GM21723 (cell line): ENCODE measurements around the gene RAB31.

Source experiments
- ATAC-seq: cut with Tn5 transposase; IDR thresholded peaks from one replicate; pipeline ENCODE4 v1.9.1; 2021; ENCODE audit warnings: mild to moderate bottlenecking, moderate library complexity; ENCODE audit not compliant: unreplicated experiment

RAB31 gene

DNA sequence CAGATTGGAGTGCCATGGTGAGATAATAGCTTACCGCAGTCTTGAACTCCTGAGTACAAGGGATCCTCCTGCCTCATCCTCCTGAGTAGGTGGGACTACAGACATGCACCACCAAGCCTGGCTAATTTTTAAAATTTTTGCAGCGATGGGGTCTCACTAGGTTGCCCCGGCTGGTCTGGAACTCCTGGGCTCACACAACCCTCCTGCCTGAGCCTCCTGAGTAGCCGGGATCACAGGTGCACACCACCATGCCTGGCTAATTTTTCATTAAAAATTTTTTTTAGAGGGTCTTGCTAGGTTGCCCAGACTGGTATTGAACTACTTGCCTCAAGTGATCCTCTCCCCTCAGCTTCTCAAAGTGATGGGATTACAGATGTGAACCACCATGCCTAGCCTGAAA, 27.8 kb downstream of the RAB31 start:
- no peak for ATAC-seq

DNA sequence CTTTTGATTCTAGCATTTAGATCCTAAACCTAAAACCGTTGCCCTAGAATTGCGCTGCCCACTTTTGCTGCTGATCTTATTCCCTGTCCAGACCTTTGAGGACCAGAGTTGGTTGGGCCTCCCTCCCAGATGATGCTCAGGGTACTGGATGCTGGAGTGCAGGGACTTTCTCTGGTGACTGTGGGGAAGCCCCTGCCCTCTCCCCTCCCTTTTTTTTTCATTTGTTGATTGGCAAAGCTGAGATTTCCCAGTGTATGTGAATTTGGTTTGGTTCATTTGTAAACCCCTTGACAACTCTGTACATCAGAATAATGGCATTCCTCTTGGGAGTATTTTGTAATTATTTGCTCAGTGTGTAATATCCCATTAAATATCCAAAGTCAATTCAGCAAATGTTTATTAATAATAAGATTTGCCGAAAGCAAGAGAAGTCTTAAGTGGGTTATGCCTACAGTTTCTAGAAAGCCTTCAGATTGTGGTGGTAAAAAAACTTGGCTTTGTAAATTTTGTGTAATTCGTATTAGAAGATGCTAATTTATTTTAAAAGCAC, 28.3 kb downstream of the RAB31 start:
- ATAC-seq, result no peak

DNA sequence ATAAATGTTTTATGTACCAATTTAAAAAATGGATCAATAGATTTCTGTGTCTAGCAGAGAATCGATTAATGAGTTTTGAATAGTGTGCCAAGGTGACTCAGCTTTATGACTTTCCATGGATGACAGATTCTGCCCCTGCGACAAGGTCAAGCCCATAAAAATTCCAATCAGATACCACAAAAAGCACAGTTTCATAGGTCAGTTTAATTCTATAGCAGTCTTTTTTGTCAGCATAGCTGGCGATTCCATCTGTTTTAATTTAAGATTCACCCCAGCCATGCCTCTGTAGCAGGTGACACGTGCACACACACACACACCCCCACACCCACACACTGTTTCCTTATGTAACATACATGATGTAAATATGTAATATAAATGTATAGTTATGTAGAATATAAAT, 28.9 kb downstream of the RAB31 start:
- ATAC-seq, result no peak

DNA sequence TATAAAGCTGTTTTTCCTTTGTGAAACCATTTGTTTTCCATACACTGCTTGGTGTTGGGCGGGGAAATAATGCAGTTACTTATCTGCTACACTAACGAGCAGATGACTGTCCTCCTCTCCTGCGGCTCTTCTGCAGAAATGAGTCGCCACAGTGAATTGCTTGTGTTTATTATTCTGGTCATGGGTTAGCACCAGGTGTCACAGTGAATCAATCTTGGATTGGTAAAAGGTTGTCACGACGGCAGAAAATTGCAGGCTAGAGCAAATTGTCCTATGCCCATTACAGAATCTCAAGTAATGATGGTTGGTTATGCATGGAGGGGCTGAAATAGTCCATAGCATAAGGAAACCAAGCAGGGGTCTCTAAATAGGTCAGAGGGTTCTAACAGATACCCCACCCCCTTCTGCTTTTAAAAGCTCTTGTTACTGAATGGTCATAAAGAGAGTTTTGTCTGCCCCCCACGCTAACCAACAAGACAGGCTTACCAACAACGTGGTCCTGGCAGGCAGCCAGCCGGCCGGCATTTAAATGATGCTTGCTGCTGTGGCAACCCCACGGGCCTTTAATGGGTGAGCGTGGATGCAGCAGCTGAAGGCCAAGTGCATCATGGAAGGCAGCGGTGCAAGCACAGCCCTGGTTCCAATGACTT, 29.5 kb downstream of the RAB31 start:
- ATAC-seq, result no peak

DNA sequence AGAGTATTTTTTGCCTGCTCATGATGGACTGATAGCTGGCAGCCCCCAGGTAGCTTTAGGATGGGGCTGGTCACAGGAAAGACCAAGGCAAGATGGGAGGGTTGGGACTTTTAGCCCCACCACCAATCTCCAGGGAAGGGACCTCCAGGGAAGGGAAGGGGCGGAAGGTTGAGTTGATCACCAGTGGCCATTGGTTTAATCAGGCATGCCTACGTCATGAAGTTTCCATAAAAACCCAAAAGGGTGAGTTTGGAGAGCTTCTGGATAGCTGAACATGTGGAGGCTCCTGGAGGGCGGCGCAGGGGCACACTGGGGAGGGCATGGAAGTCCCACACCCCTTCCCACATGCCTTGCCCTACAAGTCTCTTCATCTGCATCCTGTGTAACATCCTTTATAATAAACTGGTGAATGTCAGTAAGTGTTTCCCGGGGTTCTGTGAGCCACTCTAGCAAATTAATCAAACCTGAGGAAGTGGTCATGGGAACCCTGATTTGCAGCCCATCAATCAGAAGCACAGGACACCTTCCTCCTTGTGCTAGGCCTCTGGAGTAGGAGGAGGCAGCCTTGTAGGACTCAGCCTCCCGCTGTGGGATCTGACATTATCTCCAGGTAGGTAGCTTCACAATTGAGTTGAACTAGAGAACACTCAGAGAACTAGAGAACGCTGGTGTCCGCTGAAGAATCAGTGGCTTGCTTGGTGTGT, 30.3 kb downstream of the RAB31 start:
- ATAC-seq, result no peak

DNA sequence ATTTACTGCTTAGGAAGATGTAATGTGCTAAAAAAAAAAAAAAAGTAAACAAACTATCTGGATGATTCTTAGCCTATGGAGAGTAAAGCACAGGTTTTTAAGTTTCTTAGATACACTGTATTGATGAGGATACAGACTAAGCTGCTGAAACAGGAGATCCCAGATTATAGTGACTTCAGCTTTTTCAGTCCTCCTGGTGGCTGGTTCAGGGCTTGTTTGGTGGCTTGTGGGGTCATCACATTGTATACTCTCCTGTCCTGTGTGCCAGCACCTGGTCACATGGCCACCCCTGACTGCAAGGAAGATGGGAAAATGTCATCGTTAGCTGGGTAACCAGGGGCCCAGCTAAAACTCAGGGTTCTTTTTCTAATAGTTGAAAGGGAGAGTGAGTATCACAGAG, 31.4 kb downstream of the RAB31 start:
- no peak for ATAC-seq

DNA sequence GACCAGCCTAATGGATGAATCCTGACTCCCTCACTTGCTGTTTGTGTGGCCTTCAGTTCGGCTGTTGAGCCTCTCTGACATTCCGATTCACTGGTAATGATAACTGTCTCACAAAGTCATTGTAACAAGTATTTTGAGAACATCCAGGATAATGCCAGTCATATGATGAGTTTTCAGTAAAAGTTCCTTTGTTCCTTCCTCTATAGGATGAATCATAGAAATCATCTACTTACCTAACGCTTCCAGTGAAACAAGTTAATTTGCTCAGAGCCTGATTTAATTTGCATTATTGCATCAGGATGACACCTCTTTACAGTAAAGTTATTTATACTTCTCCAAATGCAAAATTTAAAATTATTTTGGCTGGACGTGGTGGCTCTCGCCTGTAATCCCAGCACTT, 32.0 kb downstream of the RAB31 start:
- ATAC-seq, result no peak

DNA sequence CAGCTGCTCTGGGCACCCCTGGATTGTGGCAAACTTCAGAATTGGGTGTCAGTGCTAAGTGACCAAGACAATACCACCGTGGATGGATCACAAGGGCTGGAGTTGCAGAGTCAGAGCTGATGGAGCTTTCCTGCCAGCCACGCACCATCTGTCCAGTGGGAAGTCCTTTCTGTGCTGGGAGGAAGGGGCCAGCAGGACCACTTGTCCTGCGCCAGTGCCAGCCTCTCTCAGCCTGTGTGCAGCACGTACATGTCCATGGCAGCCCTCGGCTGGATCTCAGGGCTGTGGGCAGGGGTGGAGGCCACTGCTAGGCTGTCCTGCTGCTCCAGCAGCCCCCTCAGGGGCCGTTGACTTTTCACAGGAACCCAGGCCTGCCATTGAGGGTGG, 33.3 kb downstream of the RAB31 start:
- no peak for ATAC-seq

DNA sequence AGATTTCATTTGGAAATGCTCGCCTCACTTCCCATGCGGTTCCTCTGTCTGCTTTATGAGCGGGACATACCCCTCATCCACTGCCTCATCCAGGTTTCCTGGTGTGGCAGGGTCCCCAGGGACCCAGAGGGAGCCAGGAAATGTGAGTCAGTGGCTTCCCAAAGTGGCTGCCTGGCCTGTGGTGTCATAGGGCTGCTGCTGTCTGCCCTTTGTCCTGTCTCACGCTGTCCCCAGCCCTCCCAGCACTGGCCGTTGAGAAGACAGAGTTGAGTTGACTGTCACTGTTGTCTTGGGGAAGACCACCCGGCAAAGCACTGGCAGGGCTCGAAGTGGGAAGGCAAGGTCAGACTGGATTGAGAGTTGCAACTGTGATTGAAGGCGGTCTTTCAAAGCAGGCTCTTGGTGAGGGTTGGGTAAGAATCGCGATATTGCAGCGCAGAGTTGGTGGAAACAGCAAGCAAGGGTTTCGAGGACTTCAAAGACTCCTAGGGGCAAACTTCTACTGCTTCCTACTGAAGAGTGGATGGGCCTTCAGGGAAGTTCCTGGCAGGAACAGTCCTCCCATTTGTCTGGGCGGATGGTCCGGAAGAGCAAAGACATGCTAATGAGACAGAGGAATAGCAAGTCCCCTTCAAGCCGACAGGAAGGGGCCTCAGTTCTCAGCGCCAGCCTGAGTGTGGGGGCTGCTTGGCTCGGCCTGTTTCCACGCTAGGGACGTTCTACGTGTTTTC, 33.9 kb downstream of the RAB31 start:
- no peak for ATAC-seq

DNA sequence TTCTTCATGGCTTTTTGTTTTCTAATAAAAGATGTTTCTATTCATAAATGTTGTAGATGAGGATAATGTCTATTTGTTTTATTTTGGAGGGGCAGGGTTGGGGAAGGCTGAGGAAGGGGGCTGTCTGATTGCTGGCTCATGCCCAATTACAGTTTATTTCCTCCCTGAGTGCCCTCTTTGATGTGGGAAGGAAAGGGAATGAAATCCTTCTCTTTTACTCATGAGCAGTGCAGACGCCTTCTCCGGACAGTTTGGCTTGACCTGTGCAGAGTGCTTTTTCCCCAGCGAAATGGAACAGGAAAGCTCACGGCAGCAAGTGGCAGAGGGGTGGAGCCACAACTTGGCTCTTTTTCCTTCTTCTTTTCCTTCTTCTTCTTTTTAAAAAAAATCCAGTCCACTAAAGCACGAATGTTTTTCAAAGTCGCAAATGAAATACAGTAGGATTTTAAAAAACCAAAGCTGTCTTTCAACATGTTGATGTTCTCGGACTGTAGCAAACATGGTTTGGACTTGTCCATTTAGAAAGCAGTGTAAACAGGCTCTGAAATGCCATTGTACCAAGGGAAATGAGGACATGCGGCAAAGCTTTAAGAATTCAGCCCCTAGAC, 34.5 kb downstream of the RAB31 start:
- ATAC-seq, result no peak

DNA sequence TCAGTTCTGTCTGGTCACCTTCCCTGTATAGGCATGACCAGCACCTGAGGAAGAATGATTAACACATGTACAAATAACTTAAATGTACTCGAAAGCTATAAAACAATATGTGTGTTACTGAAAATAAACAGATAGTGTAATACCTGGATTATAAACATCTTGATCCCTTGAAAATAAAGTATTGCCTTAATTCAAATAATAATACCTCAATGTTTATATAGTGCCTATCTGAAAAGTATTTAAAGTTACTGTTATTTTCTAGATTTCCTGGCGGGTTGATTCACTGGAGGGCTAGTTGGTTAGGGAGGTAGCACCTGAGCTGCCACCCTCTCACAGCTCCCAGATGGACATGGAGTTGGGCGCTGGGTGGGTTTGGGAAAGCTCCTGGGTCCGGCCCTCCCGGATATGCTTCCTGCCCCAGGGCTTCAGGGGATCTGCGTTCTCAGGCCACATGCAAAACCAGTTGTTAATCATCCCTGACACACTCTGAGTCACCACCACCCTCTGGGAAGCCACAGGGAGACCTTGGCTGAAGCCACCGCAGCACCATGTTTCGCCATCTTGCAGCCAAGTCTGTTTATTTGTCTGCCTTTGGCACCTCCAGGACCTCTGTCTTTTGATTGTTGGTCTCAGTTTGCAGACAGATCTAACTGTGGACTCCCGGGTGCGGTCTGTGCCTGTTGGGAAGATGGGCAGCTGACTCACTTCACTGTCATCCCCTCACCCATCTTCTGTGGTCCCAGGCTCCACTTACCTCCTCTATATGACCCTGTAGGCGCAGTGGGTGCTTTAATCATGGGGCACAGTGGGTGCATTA, 35.3 kb downstream of the RAB31 start:
- no peak for ATAC-seq

DNA sequence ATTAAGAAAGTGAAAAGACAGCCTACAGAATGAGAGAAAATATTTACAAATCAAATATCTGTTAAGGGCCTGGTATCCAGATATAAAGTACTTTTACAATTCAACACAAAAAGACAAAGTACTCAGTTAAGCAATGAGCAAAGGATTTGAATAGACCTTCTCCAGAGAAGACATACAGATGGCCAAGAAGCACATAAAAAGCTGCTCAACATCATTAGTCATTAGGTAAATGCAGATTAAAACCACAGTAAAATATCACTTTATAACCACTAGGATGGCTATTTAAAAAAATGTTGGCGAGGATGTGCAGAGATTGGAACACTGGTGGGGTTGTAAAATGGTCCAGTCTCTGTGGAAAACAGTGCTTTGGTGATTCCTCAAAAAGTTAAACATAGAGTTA, 38.9 kb downstream of the RAB31 start:
- ATAC-seq, result no peak

DNA sequence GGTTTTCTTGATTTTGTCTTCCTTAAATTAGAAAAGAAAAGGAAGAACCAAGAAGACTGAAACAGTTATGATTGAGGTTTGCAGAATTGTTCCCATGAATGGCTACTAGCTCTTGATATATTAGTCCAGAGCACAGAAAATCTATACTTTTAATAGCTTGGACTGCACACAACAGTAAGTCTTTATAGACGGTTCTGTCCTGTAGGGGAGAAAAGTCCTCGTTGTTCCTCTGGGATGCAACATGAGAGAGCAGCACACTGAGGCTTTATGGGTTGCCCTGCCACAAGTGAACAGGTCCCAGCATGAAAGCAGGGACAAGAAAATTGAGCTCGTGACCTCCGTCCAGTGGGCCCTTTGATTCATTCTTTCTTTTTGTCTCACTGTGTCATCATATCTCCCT, 41.5 kb downstream of the RAB31 start:
- ATAC-seq, result no peak

DNA sequence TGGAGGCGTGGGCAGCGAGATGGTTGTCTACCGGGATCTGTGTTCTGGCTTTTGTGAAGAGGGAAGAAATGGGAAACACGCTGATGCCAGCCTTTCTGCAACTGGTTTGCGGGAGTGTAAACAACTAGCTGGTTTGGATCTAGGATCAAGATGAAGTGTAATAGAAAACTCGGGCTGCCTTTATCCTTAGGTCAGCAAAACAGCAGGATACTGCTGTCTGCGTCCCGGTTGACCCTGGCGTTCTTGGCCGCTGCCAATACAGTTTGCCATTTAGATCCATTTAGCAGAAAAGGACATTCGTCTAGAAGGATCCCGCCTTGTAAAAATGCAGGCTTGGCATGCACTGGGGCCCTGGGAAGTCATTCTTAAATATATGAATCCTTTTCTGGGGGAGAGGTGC, 42.0 kb downstream of the RAB31 start:
- ATAC-seq, result no peak

DNA sequence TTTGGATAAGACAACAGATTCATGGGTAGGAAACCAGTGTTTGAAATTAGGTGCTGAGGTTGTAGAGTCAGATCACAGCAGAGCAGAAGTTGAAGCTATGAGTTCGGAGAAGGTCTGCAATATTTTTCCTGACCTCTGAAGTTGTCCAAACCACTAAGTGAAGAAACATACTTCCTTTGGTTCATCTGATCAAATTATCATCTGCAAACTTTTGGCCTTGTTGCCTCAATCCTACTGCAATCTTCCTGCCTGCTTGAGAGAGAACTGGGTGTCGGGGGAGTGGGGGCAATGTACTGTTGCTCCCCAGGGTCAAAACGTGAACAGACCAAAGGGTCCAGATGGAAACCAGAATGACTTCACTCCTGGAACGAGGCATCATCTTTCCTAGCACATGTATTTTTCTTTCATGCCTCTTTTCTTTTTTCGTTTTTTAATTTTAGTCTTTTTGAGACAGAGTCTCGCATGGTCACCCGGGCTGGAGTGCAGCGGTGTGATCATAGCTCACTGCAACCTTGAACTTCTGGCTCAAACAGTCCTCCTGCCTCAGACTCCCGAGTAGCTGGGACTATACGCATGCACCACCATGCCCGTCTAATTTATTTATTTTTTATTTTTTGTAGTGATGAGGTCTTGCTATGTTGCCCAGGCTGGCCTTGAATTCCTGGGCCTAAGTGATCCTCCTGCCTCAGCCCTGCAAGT, 42.7 kb downstream of the RAB31 start:
- ATAC-seq, result no peak

DNA sequence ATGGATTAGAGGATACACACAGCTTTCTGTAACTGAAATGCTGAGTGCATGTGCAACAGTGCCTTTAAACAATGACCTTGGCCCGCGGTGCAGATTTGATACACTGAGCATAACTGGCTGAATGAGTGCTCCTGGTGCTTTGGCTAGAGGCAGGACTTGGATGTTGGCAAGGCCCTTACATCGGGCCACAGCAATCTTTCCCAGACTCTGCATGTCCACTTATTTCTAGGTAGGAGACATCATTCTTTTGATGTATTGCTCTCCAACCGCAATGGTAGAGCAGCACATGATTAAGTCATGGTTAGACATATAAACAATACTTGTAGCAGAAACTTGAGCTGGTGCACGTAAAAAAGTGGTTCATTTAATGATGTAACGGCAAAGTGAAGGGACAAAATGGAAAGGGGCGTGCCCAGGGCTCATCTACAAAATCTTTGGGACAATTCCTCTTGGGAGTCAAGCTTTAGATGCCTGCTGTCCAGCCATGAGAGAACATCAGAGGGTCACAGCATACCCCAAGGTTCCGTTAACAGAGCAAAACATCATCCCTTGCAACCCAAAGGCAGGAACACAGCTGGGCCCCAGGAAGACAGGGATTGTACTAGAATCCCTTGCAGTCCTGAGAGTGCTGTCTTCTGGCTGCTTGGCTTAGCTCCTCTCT, 43.4 kb downstream of the RAB31 start:
- ATAC-seq, result no peak

DNA sequence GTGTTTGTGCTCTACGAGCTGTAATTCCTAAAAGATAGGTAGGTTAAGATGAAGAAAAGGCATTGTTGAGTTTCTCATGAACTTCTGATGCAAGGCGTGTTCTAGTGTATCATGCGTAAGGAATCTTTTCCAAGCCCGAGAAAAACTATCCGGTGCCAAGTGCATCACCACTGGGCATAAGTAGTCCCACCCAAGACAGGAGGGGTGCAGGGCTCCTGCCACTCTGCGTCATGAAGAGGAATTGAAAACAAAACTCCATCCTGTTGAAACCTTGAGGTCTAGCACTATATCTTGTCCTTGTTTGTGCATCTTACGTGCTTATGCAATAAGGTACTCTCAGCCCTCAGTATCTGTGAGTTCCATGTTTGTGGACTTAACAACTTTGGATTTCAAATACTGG, 45.7 kb downstream of the RAB31 start:
- no peak for ATAC-seq

DNA sequence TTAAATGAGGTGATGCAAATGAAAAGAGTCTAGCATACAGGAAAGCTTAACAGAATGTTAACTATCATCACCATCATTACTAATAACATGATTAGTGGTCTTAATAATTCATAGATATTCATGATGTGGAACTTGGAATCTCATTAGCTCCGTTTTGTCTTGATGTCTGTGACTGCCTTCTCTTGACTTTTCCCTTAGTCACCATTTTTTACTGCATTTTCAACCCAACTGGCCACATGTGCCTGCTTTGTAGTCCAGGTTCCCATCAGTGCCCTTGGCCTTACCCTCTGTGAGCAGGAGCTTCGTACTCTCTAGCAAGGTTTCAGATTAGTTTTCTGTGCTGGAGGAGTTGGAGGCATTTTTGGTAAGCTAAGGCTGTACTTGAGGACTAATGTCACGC, 47.0 kb downstream of the RAB31 start:
- no peak for ATAC-seq

DNA sequence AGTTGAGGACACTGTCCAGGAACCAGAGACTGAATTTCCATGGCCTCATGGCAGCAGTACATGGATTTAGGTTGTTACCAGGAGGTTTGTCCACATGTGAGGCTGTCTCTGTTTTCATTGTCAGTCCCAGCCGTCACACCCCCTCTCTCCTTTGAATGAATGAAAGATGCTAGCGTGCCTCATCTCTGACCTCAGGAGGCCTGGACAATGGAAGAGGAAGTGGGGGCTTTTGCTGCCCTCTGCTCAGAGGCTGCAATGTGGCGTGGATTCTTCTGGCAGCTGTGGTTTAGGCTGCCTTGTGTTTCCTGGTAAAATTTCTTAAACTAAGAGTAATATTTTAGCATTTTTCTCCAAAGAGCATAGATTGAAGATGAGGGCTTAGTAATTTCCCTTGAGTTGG, 47.5 kb downstream of the RAB31 start:
- no peak for ATAC-seq
